ENCODE results near the gene EFCC1.

The EFCC1 gene

GRCh38 chr3:129063841-129064482 is 62.9 kb downstream of the EFCC1 start:
- TF ChIP-seq ZBTB7A (IDR thresholded peaks at IDR 0.05; ENCODE audit: low read depth) (no peak), FOXM1 (IDR thresholded peaks at IDR 0.05; ENCODE audit: borderline replicate concordance, low read depth) (no peak), CEBPB (IDR thresholded peaks at IDR 0.05) (no peak), MAX (IDR thresholded peaks at IDR 0.05) (no peak), CREB1 (IDR thresholded peaks at IDR 0.05; ENCODE audit: low read depth) (no peak), EGR1 (IDR thresholded peaks at IDR 0.05) (no peak), TAF1 (IDR thresholded peaks at IDR 0.05; ENCODE audit: low read depth) (no peak), TEAD4 (IDR thresholded peaks at IDR 0.05) (no peak), RAD21 (IDR thresholded peaks at IDR 0.05; ENCODE audit: low read depth) (no peak)

- no peak for TF ChIP-seq CEBPB (IDR thresholded peaks at IDR 0.05)
- no peak for TF ChIP-seq EGR1 (IDR thresholded peaks at IDR 0.05)
- TF ChIP-seq RAD21 (IDR thresholded peaks at IDR 0.05; ENCODE audit: low read depth), result no peak
Measured at GRCh38 chr3:129065016-129065719, 64.1 kb downstream of the EFCC1 start.

- TF ChIP-seq FOXM1 (IDR thresholded peaks at IDR 0.05; ENCODE audit: borderline replicate concordance, low read depth) (no peak), MAX (IDR thresholded peaks at IDR 0.05) (no peak), EP300 (IDR thresholded peaks at IDR 0.05; ENCODE audit: borderline replicate concordance) (no peak), NFIC (IDR thresholded peaks at IDR 0.05) (no peak), TEAD4 (IDR thresholded peaks at IDR 0.05) (no peak), RAD21 (IDR thresholded peaks at IDR 0.05; ENCODE audit: low read depth) (no peak), TCF12 (IDR thresholded peaks at IDR 0.05; ENCODE audit: low read depth) (no peak), REST (IDR thresholded peaks at IDR 0.05; ENCODE audit: low read depth) (no peak), USF1 (IDR thresholded peaks at IDR 0.05) (no peak), CEBPB (IDR thresholded peaks at IDR 0.05) (no peak), YY1 (IDR thresholded peaks at IDR 0.05; ENCODE audit: low read depth) (no peak), TAF1 (IDR thresholded peaks at IDR 0.05; ENCODE audit: low read depth) (no peak), EGR1 (IDR thresholded peaks at IDR 0.05) (no peak), ZBTB7A (IDR thresholded peaks at IDR 0.05; ENCODE audit: low read depth) (no peak), CREB1 (IDR thresholded peaks at IDR 0.05; ENCODE audit: low read depth) (no peak)
Measured at GRCh38 chr3:129065720-129066073, 64.6 kb downstream of the EFCC1 start.

GRCh38 chr3:129068291-129068886 is 67.3 kb downstream of the EFCC1 start:
- no peak for TF ChIP-seq YY1 (IDR thresholded peaks at IDR 0.05; ENCODE audit: low read depth)
- TF ChIP-seq TAF1 (IDR thresholded peaks at IDR 0.05; ENCODE audit: low read depth), result no peak
- TF ChIP-seq EP300 (IDR thresholded peaks at IDR 0.05; ENCODE audit: borderline replicate concordance), result no peak
- TF ChIP-seq FOXM1 (IDR thresholded peaks at IDR 0.05; ENCODE audit: borderline replicate concordance, low read depth), result no peak
- no peak for TF ChIP-seq CREB1 (IDR thresholded peaks at IDR 0.05; ENCODE audit: low read depth)
- TF ChIP-seq MAX (IDR thresholded peaks at IDR 0.05), result no peak
- TF ChIP-seq USF1 (IDR thresholded peaks at IDR 0.05), result no peak
- TF ChIP-seq EGR1 (IDR thresholded peaks at IDR 0.05), result no peak
- TF ChIP-seq REST (IDR thresholded peaks at IDR 0.05; ENCODE audit: low read depth), result no peak
- TF ChIP-seq RAD21 (IDR thresholded peaks at IDR 0.05; ENCODE audit: low read depth), result no peak
- no peak for TF ChIP-seq CEBPB (IDR thresholded peaks at IDR 0.05)
- no peak for TF ChIP-seq ZBTB7A (IDR thresholded peaks at IDR 0.05; ENCODE audit: low read depth)
- TF ChIP-seq NFIC (IDR thresholded peaks at IDR 0.05), result no peak
- no peak for TF ChIP-seq TCF12 (IDR thresholded peaks at IDR 0.05; ENCODE audit: low read depth)
- no peak for TF ChIP-seq TEAD4 (IDR thresholded peaks at IDR 0.05)
